IMR-90 (cell line): ENCODE data around the gene ACAA2. TPM values are rescaled to one million over a fixed set of nuclear protein-coding genes. Genes with fewer than 3 reads are reported as not detected.

Experiments used
- ATAC-seq: fragments of 200-7000 bp; cut with Tn5 transposase; 2 replicates; pipeline ENCODE4 v1.9.1; 2020; ENCODE audit warnings: low read depth, mild to moderate bottlenecking, moderate library complexity
- BruUV-seq: library from RNA; stranded (reverse); fragments of 400-500 nt; replicated peaks from 2 replicates; lab custom pipeline; 2021; lab: Mats Ljungman, UMichigan
- CTCF ChIA-PET: fragments of 300-600 bp; formaldehyde crosslinking; extraction: SDS; loops from one replicate; lab custom pipeline; 2021; ENCODE audit warnings: antibody characterized with exemption; lab: Yijun Ruan, JAX
- POLR2A ChIA-PET: fragments of 300-600 bp; sonication (Branson Sonifier 250); formaldehyde crosslinking; loops from one replicate; lab custom pipeline; 2022; ENCODE audit warnings: antibody characterized with exemption; ENCODE audit not compliant: unreplicated experiment; lab: Charles Lee
- DNase-seq: peaks from one replicate; pipeline ENCODE4 v3.0.0; 2013
- H2AFZ ChIP-seq: replicated peaks from 2 replicates; pipeline ENCODE3; 2013; ENCODE audit warnings: low read length, mild to moderate bottlenecking; ENCODE audit not compliant: poor library complexity
- H2AK5ac ChIP-seq: 2 replicates; pipeline ENCODE4 v1.6.1; 2013; ENCODE audit warnings: low read depth, low read length, inconsistent platforms
- H2AK9ac ChIP-seq: replicated peaks from 2 replicates; pipeline ENCODE3; 2013; ENCODE audit warnings: mild to moderate bottlenecking, low read depth, low read length, moderate library complexity; ENCODE audit not compliant: poor library complexity
- H2BK120ac ChIP-seq: 2 replicates; pipeline ENCODE4 v1.6.1; 2013; ENCODE audit warnings: low read depth, low read length, inconsistent platforms
- H2BK15ac ChIP-seq: 3 replicates; pipeline ENCODE4 v1.6.1; 2013; ENCODE audit warnings: low read depth, low read length, inconsistent platforms
- H2BK20ac ChIP-seq: 2 replicates; pipeline ENCODE4 v1.6.1; 2013; ENCODE audit warnings: low read depth, mild to moderate bottlenecking, inconsistent platforms, low read length, moderate library complexity
- H2BK5ac ChIP-seq: 2 replicates; pipeline ENCODE4 v1.6.1; 2013; ENCODE audit warnings: mild to moderate bottlenecking, low read depth, low read length, inconsistent platforms; ENCODE audit not compliant: poor library complexity, severe bottlenecking
- H3K14ac ChIP-seq: replicated peaks from 2 replicates; pipeline ENCODE4 v1.6.1; 2013; ENCODE audit warnings: low read depth, low read length, inconsistent platforms
- H3K18ac ChIP-seq: 2 replicates; pipeline ENCODE4 v1.6.1; 2013; ENCODE audit warnings: low read depth, low read length, control low read depth
- H3K23ac ChIP-seq: 2 replicates; pipeline ENCODE4 v1.6.1; 2013; ENCODE audit warnings: low read depth, low read length, inconsistent platforms
- H3K27ac ChIP-seq: 2 replicates; pipeline ENCODE4 v1.5.1; 2013; ENCODE audit warnings: mild to moderate bottlenecking, control low read depth, low read length; ENCODE audit not compliant: insufficient read depth
- H3K27me3 ChIP-seq: 2 replicates; pipeline ENCODE4 v1.6.1; 2013; ENCODE audit warnings: low read length; ENCODE audit not compliant: control insufficient read depth, insufficient read depth
- H3K36me3 ChIP-seq: 2 replicates; pipeline ENCODE4 v1.6.1; 2013; ENCODE audit warnings: low read length, mixed read lengths; ENCODE audit not compliant: control insufficient read depth, insufficient read depth
- H3K4ac ChIP-seq: 2 replicates; pipeline ENCODE4 v1.6.1; 2013; ENCODE audit warnings: low read depth, low read length, inconsistent platforms
- H3K4me1 ChIP-seq: 2 replicates; pipeline ENCODE4 v1.6.1; 2013; ENCODE audit warnings: low read length, mixed read lengths; ENCODE audit not compliant: control insufficient read depth, insufficient read depth
- H3K4me2 ChIP-seq: 2 replicates; pipeline ENCODE4 v1.6.1; 2013; ENCODE audit warnings: low read depth, mild to moderate bottlenecking, control low read depth, low read length, moderate library complexity
- H3K4me3 ChIP-seq: 2 replicates; pipeline ENCODE4 v1.5.1; 2013; ENCODE audit warnings: low read depth, mild to moderate bottlenecking, control low read depth, low read length, moderate library complexity; ENCODE audit not compliant: insufficient read depth
- H3K56ac ChIP-seq: 2 replicates; pipeline ENCODE4 v1.6.1; 2013; ENCODE audit warnings: low read length, inconsistent platforms; ENCODE audit not compliant: insufficient read depth; ENCODE audit errors: extremely low read depth
- H3K79me1 ChIP-seq, 2 experiments: 2 replicates each; pipeline ENCODE4 v1.6.1; 2013; ENCODE audit warnings: low read length in 2 of 2, inconsistent platforms in 1 of 2, low read depth in 1 of 2
- H3K9ac ChIP-seq: 2 replicates; pipeline ENCODE4 v1.6.1; 2013; ENCODE audit warnings: low read depth, low read length, control low read depth
- H3K9me1 ChIP-seq: 2 replicates; pipeline ENCODE4 v1.6.1; 2013; ENCODE audit warnings: low read length, inconsistent platforms; ENCODE audit not compliant: insufficient read depth
- H3K9me3 ChIP-seq: 2 replicates; pipeline ENCODE4 v1.6.1; 2013; ENCODE audit warnings: low read length; ENCODE audit not compliant: control insufficient read depth, insufficient read depth
- H4K20me1 ChIP-seq: 2 replicates; pipeline ENCODE4 v1.6.1; 2013; ENCODE audit warnings: low read length, inconsistent platforms; ENCODE audit not compliant: insufficient read depth
- H4K5ac ChIP-seq: 2 replicates; pipeline ENCODE4 v1.6.1; 2013; ENCODE audit warnings: mild to moderate bottlenecking, low read depth, low read length, control low read depth
- H4K8ac ChIP-seq, 2 experiments: 2 replicates each; pipeline ENCODE4 v1.6.1; 2013; ENCODE audit warnings: low read depth in 2 of 2, low read length in 2 of 2, control low read depth in 1 of 2, inconsistent platforms in 1 of 2
- H4K91ac ChIP-seq: 2 replicates; pipeline ENCODE4 v1.6.1; 2013; ENCODE audit warnings: low read depth, low read length, inconsistent platforms; ENCODE audit not compliant: insufficient read depth
- CEBPB ChIP-seq: IDR thresholded peaks from 2 replicates; pipeline ENCODE4 v1.6.1; 2012; ENCODE audit warnings: low read depth, low read length, improper control_type of control experiment
- FOS ChIP-seq: fragments of 150-350 bp; IDR thresholded peaks from 2 replicates; pipeline ENCODE4 v1.6.1; 2016; ENCODE audit warnings: low read depth, low read length
- MXI1 ChIP-seq: IDR thresholded peaks from 2 replicates; pipeline ENCODE4 v1.6.1; 2012; ENCODE audit warnings: low read depth, mild to moderate bottlenecking, low read length, moderate library complexity, borderline replicate concordance
- POLR2A ChIP-seq: IDR thresholded peaks from 2 replicates; pipeline ENCODE4 v1.6.1; 2012; ENCODE audit warnings: mild to moderate bottlenecking, low read depth, low read length
- RAD21 ChIP-seq: IDR thresholded peaks from 2 replicates; pipeline ENCODE4 v1.6.1; 2012; ENCODE audit warnings: low read length, improper control_type of control experiment
- WGBS, 2 experiments: methylation state at CpG; one replicate each; pipeline versions ENCODE4 v1.1.5 to v1.1.7; 2013; ENCODE audit warnings: missing lambda C conversion rate in 2 of 2; ENCODE audit not compliant: insufficient read length in 1 of 2; ENCODE audit errors: extremely low coverage in 2 of 2; 5-methylcytosine and 5-hydroxymethylcytosine counted together
- dilution Hi-C: fragments of 300-500 bp; cut with HindIII; formaldehyde crosslinking; loops from one replicate; pipeline ENCODE4 v1.14.3; 2018; ENCODE audit warnings: low sequenced_read_pairs; ENCODE audit not compliant: unreplicated experiment
- in situ Hi-C: fragments of 300-500 bp; cut with MboI; formaldehyde crosslinking; loops from 3 replicates; pipeline ENCODE4 v1.14.3; 2019; ENCODE audit warnings: low sequenced_read_pairs, inconsistent platforms, mixed read lengths
- intact Hi-C: fragments of 100-400 bp; cut with micrococcal nuclease; formaldehyde crosslinking; loops from 2 replicates; pipeline ENCODE4 v1.10.0; 2022
- polyA plus RNA-seq, 3 experiments: library from polyadenylated mRNA; depleted of rRNA; stranded (reverse); fragments of >200 nt; gene quantifications; 2 replicates each; pipeline ENCODE4 v1.2.3, GENCODE V29; 2012; ENCODE audit warnings: low replicate concordance in 1 of 3
- total RNA-seq: library from RNA; depleted of rRNA; stranded (reverse); fragments of >200 nt; gene quantifications from 2 replicates; pipeline ENCODE4 v1.2.3, GENCODE V29; 2012

ACAA2 gene
- total and polyA plus RNA-seq, 2 of the 4 experiments (the other 2 are of a cell fraction), result 24.4 to 61.5 TPM

DNA sequence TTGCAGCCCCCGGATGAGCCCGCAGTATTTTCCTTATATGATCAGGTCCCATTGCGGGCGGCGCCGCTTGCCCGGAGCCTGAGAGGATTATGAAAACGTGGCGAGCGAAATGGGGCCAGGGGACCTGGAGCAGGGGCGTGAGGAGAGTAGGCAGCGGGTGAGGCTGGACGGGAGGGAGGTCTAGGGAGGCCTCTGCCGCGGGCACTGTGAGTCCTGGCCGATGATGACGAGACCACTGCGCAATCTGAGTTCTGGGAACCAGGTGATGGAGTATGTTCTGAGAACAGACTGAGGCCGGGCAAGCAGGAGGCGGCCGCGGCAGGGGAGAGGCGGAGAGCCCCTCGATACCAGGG lies 790 bp upstream of the ACAA2 start:
- H3K9ac ChIP-seq, result peak overlapping the region; percentile 87
- H4K5ac ChIP-seq, result peak overlapping the region; percentile 21
- peak overlapping the region; percentile 90 for H3K4ac ChIP-seq
- intact Hi-C loops, result no loop called here
- H3K4me3 ChIP-seq, result peak overlapping the region; percentile 69
- H3K14ac ChIP-seq, result peak overlapping the region; percentile 96
- WGBS, 2 experiments, result 0% methylated on average over 16 of the region's 24 CpGs; no CpG with 5 or more reads in 1 of the 2 experiments
- H2BK120ac ChIP-seq, result peak overlapping the region; percentile 86
- peak overlapping the region; percentile 91 for H4K91ac ChIP-seq
- H3K27me3 ChIP-seq, result no peaks in the 10 kb centered on the region
- TF ChIP-seq CEBPB (peak; percentile 76), FOS (0 out of 2 replicates have a peak, but pooled peaks have one; percentile 4), MXI1 (peak; percentile 29; the same call in 1 of the 2 replicates), POLR2A (no peak), RAD21 (no peak)
- peak; percentile 69 for DNase-seq
- no peaks in the 10 kb centered on the region for H4K20me1 ChIP-seq
- dilution Hi-C loops, result no loop called here
- BruUV-seq, result TSS peak; percentile 100
- ChIA-PET POLR2A (interaction anchor here (0.5 to 0.6 kb wide), 2 partner anchors 24 to 63 kb away, joined by 4 read pairs; no protein-coding TSS in a partner anchor), CTCF (no interaction called here)
- H3K23ac ChIP-seq, result peak overlapping the region; percentile 97
- peak overlapping the region; percentile 80 to 81; a peak in 3 of 4 replicates for H4K8ac ChIP-seq
- H3K18ac ChIP-seq, result peak overlapping the region; percentile 25
- peak overlapping the region; percentile 83 for H2BK5ac ChIP-seq
- peaks cover 10% of the 10 kb centered on the region for H3K4me1 ChIP-seq
- peaks cover 22 to 42% of the 10 kb centered on the region in 2 experiments for H3K79me1 ChIP-seq
- H2BK20ac ChIP-seq, result no peak overlapping the region
- in situ Hi-C loops, result no loop called here
- peak overlapping the region; percentile 76; the same call in 1 of the 3 replicates for H2BK15ac ChIP-seq
- ATAC-seq, result peak; percentile 52
- peak overlapping the region; percentile 44 for H3K4me2 ChIP-seq
- peak overlapping the region; percentile 57; the same call in 1 of the 2 replicates for H2AK5ac ChIP-seq
- H2AFZ ChIP-seq, result peak overlapping the region; percentile 96
- H3K56ac ChIP-seq, result peak overlapping the region; percentile 71
- H3K9me3 ChIP-seq, result no peaks in the 10 kb centered on the region
- no peaks in the 10 kb centered on the region for H3K36me3 ChIP-seq
- H3K27ac ChIP-seq, result peak overlapping the region; percentile 83
- no peaks in the 10 kb centered on the region for H3K9me1 ChIP-seq
- H2AK9ac ChIP-seq, result peak overlapping the region; percentile 77
